Breast epithelium (tissue), 3 donors: Measurements from ENCODE around the gene MRPL27.

Experiments
- CTCF ChIP-seq, 3 donors: fragments of 450-650 bp; IDR thresholded peaks; one replicate each; pipeline ENCODE4 v1.5.1; 2016 to 2017; ENCODE audit warnings: antibody characterized with exemption in 3 of 3, mild to moderate bottlenecking in 3 of 3, moderate library complexity in 3 of 3
- POLR2A ChIP-seq: fragments of 450-650 bp; IDR thresholded peaks from one replicate; pipeline ENCODE4 v1.6.1; 2016; ENCODE audit warnings: antibody characterized with exemption, mild to moderate bottlenecking, moderate library complexity
- POLR2AphosphoS5 ChIP-seq, 3 donors: sonication (generic); formaldehyde crosslinking; IDR thresholded peaks; one replicate each; pipeline ENCODE4 v1.6.1; 2017; ENCODE audit warnings: antibody characterized with exemption in 3 of 3

DNA sequence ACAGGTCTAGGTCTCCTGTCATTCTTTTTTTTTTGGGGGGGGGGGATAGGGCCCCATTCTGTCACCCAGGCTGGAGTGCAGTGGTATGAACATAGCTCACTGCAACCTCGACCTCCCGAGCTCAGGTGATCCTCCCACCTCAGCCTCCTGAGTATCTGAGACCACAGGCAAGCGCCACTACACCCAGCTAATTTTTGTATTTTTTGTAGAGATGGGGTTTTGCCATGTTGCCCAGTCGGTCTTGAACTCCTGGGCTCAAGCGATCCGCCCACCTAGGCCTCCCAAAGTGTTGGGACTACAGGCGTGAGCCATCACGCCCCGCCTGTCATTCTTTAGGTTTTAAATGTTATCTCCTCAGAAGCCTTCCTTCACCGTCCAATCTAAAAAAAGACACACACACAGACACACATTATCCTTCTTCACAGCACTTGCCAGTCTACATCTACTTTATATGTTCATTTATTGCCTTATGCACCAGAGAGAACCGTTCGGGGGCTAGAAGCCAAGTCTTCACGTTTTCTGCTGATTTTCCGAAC, 694 bp downstream of the MRPL27 start:
- no peak for TF ChIP-seq CTCF (IDR thresholded peaks at IDR 0.05)
- TF ChIP-seq POLR2A: no peak
- TF ChIP-seq POLR2AphosphoS5 (IDR thresholded peaks at IDR 0.05): no peak
